HG02763 (cell line): ENCODE measurements around the gene ERN1.
"Not testable (repeated sequence)": the region's sequence is repeated elsewhere in the genome, so short reads cannot be mapped to it uniquely, and the experiment has no call there.

Experiments
- ATAC-seq: cut with Tn5 transposase; IDR thresholded peaks from one replicate; pipeline ENCODE4 v1.9.1; 2021; ENCODE audit warnings: mild to moderate bottlenecking, moderate library complexity; ENCODE audit not compliant: unreplicated experiment

The ERN1 gene

DNA sequence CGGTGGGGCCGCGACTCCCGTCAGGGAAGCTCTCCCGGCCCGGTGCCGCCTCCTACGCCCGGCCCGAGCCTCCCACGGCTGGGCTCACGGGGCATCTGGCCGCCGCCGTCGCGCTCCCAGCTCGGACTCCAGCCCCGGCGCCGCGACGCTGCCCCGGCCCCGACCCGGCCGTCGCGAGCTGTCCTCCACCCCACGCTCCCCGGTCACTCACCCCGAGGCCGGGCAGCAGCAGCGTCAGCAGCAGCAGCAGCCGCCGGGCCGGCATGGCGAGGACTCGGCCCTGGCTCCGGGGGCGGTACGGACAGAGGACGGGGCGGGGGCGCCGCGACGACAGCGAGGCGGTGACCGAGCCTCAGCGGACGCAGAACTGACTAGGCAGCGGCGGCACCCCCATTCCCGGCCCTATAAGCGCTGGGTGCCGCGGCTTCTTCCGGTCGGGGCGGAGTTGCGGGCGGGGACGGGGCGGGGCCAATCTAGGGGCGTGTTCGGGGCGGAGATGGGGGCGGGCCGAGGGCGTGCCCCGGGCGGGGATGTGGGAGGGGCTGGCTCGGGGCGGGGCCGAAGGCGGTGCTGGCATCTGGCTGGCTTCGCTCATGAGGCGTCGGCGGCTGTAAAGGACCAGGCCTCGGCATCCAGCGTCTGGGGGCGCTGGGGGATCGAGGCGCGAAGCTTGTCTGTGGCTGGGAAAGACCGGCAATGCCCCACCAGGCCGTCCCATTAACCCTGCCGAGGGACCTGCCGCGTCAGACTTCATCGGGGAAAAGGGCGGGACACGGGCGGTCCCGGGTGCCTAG, at the start of gene ERN1:
Gene ERN1, minus strand, starts transcription at position 380 of the 794 bp plus-strand sequence. Its CDS starts 115 bp downstream, at position 265.
- ATAC-seq: peak; percentile 84

DNA sequence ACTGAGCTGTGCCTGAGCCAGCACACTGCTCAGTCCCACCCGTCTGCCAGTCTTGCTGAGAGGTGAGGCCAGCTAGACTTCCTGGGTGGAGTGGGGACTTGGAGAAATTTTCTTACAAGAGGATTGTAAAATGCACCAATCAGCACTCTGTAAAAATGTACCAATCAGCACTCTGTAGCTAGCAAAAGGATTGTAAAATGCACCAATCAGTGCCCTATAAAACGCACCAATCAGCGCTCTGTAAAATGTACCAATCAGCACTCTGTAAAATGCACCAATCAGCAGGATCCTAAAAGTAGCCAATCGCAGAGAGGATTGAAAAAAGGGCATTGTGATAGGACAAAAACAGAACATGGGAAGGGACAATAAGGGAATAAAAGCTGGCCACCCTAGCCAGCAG, 49.1 kb upstream of the ERN1 start:
- not testable (repeated sequence) for ATAC-seq

DNA sequence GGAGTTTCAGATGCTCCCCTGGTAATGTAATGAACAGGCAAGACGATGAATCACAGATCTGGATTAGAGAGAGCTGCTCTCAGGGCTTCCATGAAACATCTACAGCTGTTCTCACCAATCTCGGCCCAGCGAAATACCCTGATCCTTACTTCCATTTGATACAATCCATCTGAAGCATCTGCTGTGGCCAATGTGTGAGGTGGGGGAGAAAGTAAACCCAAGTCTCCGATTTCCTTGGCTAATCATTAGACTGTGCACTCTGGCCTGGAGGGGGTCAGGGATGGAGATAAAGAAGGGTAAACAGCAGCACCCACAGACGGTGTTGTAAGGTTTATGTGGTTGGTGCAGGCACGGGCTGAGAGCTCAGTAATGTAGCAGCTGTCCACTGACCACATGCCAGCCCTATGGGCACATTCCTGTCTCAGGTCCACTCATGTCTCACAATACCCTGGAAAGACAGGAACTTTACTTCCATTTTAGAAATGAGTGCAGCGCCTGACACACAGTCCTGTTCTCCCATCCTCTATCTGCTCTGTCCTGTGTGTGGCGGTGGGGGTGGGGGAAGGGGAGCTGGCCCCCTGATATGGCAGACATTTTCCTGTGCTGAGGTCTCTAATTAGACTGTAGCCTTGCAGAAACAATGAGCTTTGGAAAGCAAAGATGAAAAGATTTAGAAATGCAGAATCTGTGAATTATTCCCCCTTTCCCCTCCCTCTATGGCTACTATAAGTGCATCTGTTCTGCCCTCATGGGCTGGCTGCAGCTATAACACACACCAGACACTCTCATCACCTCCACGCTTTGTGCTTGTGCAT, 48.3 kb upstream of the ERN1 start:
- no peak for ATAC-seq

DNA sequence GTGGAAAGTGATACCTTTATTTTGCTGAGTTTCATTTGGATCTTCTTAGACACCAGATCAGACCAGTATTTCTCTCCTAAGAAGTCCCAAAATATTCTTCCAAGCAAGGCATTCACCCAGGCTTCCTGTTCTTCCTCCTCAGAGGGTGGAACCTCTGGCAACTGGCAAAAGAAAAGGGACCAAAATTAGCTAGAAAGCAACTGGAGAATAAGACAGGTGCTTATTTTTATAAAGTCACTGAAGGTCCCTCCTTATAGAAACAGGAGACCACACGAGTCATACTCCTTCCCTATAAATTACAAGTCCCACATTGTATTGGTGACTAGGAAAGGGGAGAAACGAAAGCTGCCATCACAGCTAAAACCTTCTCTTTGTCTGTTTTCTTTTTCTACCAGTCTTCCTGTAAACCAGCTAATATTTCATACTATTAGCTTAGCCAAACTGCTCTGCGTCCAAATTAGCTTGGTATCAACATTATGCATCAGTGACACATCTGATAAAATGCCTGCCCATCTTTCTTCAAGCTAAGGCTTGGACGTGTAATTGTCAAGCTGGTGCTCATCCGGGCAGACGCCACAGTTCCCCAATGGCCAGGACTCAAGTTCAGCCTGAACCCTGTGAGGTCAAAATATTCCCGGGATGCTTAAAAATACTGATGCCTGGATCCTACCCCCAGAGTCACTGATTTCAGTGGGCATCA, 47.5 kb upstream of the ERN1 start:
- no peak for ATAC-seq

DNA sequence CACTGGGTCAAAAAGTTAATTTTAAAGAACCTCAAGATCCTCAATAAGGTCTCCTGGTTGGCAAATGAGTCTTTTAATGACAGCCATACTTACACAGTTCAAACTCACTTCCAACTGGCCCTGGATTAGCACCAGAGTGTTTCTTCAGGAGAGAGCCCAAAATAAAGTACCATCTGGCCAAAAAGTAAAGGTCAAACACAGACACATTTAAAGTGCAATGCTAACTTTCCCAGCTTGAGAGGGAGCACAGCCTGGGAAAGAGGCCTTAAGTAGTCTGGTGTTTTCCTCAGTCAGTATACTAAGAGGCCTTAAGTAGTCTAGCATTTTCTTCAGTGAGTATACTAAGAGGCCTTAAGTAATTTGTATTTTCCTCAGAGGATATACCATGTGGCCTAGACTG, 46.6 kb upstream of the ERN1 start:
- ATAC-seq: no peak

DNA sequence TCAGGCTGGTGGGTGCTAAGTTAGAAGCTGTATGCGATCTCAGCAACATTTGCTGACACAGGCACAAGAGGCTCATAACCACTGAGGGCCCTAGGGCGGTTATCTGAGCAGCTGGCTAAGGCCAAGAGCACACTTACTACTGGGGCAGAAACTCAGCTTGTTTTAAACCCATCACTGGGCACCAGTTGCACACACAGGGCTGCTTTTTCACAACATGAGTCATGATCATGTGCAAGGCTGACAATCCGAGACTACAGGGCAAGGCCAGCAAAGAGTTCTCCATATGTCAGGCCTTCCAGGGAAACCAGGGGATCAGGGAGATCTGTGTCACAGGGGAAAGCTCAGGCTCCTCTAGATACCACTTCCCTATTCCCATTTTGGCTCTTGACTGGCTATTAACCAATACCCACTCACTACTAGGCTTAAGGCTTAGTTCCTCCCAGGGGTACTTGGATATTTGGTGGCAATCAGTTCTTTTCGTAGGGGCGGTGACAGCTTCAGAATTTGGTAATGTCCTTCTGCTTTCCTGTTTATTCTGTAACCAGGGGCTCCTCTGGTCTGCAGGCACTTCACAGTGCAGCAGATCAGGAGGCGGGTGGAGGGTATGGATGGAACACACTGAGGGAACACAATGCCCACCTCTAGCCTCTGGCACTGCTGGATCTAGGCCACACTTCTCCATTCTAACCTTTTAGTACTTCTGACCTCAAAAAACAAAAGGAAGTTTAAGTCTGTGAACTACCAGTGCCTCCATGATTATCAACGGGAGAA, 44.9 kb upstream of the ERN1 start:
- ATAC-seq: no peak

DNA sequence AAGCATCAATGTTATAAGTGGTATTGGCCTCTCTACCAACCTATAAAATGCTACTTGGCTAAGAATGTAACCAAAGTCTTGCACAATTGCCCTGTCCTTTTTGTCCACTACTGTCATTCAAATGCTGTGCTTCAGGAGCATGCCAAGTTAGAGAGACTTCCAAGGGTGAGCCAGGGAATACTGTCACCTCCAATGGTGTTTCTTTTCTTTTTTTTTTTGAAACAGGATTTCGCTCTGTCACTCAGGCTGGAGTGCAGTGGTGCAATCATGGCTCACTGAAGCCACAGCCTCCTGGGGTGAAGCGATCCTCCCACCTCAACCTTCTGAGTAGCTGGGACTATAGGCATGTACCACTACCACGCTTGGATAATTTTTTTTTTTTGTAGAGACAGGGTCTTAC, 43.7 kb upstream of the ERN1 start:
- ATAC-seq: no peak

DNA sequence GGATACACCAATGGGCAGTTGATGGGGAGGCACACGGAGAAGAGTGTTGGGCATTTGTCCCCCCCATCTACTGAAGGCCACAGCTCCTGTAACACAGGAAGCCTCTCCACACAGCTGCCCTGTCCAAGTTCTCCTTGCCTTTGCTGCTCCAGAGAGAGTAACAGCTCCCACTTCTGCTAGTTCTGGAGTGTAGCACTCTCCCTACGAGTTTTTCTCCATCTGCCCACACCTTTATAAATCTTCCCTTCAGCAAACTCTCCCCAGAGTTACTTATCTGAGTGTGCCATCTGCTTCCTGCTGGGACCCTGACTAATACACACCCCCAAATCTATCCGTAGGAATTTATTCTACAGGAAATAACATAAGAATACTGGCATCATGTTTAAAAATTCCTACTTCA, 42.6 kb upstream of the ERN1 start:
- ATAC-seq: no peak

DNA sequence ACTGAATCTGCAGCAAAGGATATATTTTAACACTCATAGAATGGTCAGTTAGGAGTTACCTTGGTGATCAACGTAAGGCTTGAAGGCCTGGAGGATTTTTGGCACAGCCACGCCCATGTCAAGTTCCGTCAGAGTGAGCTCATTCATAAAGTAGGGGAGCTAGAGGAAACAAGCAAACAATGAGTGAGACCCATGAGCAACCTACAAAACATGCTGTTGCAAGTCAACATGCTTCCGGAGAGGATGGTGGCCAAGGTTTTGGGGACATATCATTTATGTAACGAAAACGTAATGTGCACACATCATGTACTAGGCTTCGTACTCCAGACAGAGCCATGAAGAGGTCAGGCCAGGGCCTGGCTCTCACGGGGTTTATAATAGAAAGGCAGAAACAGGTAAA, 41.1 kb upstream of the ERN1 start:
- ATAC-seq: no peak

DNA sequence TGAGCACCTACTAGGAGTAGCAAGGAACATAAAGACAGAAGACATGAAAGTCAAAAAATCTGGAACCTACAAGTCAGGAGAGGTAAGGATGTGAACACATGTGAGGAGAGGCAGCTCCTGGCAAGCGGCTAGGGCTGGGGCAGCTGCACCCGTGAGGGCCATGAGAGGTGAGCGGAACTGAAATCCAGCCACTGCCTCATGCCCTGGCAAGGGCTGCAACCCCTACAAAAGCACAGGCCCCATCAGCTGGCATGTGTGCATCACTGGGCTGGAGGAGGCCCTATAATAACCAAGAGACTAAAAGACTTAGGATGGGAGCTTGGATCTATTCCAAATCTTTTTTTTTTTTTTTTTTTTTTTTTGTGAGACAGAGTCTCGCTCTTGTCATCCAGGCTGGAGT, 40.3 kb upstream of the ERN1 start:
- ATAC-seq: no peak

DNA sequence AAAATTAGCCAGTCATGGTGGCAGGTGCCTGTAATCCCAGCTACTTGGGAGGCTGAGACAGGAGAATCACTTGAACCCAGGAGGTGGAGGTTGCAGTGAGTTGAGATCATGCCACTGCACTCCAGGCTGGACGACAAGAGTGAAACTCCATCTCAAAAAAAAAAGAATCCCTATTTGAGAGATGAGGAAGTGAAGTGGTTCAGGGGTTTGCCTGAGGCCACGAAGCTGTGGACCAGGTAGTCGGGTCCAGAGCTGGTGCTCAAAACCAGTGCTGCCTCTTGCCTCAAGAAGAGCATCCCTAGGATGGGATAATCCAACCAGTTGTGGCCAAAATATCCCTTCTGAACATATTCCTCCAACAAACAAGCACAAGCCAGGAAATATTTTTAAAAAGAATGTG, 37.7 kb upstream of the ERN1 start:
- ATAC-seq: not testable (repeated sequence)

DNA sequence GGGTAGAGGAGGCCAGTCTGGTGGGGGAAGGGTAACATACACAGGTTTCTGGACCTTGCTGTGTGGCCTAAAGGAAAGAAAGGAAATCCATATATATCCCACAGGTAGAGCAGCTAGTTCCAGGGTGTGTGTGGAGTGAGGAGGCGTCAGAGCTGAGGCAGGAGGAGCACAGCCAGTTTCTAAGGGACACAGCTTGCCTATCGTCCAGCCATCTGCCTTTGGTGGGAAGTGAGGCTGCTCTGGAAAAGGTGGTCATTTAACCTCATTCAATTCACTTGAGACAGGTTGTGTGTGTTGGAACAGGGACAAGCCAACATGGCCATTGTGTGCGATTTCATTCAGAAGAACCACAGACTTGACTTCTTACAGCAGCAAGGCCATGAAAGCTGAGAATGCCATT, 36.9 kb upstream of the ERN1 start:
- ATAC-seq: no peak

DNA sequence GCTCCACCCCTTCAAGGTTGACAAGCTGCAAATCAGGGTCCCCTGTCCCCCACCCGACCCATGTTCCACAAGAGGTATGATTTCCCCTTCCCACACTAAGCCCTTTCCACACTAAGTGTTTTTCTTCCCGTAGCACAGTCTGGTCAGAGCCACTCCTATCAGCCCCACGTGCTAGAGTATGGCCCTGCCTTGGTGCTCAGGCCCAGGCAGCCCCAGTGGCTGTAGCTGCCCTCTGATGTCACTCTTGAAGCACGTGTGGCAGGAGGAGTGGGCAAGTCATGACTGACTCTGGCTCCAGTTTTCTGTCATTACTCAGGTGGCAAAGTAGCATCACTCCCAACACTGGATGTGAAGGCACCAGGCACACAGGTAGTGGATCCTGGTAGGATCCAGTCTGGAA, 35.4 kb upstream of the ERN1 start:
- ATAC-seq: no peak

DNA sequence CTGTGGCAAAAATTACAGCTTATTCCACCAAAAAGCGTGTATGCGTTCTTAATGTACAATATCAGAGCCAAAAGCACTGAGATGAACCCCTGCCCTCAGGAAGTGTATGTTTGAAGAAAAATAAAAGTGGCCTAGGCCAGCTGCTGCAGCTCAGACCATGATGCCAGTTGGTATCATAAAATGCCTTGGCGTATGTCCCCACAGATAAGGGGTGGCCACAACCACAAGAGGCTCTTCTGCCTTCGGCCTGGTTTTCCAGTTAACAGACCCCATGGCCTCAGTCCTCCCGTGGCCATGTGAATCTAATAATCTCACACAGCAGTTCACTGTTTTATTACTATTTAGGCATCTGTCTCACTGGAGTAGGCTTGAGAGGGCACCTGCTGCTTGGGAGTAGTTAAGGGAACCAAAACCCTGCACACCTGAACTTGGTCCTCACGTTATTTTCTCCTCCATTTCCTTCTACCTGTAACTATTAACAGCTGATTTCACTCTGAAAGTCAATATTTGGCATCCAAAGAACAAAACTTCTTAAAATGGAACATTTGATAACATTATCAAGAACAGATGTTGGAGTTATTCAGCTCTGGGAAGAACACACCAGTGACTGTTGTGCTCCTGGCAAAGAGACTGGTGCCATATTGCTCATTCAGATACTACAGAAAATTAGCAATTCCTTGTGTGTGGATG, 34.8 kb upstream of the ERN1 start:
- no peak for ATAC-seq

DNA sequence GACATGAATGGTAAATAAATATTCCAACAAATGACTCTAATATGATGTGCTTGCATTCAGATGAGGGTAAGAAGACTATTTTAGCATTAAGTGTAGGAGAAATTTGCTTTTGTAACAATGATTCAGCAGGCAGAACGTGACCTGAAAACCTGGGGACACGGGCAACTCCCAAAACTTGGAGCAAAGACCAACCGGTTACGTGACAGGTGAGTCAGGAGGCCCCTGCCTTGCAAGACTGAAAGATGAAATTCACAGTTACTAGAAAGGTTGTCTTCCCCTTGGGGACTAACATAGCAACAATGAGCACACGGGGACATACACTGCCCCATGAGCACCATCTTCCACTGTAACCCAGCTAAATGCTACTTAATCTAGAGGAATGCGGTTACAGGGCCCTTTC, 33.5 kb upstream of the ERN1 start:
- ATAC-seq: no peak

DNA sequence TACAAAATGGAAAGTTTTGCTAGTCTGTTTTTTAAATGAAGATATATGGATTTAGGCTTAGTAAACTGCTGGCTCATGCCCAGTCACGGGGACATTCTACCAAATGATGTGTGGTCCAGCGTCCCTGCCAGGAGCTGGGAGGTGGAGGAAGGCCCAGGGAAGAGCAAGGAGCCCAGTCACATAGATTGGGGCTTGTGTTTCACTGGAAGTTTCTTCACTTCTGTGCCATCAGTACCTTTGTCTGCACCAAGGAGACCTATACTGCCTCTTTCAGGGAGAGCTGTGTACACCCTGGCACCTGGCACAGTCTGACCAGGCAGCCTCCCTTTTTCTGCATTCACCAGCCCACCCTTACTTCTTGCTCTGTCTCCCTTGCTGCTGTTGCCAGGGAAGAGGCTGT, 32.6 kb upstream of the ERN1 start:
- no peak for ATAC-seq

DNA sequence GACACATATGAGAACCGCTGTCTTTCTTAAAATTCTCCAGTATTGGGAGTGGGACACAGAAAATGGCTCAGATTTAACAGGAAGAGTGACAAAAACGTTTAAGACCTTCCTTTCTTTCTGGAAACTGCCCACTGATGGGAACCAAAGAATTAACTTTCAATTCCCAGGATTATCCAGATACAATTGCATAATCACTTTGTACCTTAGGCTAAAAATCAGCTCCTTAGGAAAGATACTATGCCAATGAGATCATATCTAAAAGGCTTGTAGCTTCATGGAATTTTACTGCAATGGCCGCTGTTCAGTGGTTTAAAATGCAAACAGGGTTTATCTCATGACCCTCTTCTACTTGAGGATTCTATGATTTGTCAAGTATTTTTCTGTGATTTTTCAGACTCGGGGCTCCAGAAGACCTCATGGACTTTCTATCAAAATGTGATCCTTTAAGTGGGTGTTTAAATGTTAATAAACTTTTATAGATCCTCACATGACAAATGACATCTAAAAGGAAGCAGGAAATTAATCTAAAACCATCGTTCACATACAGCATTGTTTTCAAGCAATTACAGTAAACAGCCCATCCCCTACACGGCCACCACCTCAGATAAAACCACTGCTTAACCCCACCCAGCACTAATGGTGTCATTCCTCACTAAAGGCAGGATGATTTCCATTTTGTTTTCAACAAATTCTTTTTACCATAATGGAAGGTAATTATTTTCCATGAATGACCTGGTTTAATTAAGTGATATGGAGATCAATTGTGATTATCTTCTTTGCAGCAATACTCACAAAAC, 31.6 kb upstream of the ERN1 start:
- no peak for ATAC-seq

DNA sequence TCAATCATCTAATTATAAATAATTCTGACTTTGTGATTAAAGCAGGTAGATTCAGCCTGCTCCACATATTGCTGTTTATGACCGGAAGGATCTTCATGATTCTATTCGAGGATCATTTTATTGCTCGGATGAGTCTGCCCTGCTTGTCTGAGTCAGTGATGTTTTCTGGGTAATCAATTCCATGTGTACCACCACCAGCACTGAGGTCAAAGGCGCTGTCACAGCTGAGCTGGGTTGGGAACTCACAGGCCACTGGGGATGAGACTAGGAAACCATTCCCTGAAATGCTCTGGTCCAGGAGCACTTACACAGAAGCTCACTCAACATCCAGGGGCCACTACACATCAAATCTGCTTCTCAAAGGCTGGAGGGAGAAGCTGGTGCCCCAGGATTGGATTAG, 30.4 kb upstream of the ERN1 start:
- ATAC-seq: no peak

DNA sequence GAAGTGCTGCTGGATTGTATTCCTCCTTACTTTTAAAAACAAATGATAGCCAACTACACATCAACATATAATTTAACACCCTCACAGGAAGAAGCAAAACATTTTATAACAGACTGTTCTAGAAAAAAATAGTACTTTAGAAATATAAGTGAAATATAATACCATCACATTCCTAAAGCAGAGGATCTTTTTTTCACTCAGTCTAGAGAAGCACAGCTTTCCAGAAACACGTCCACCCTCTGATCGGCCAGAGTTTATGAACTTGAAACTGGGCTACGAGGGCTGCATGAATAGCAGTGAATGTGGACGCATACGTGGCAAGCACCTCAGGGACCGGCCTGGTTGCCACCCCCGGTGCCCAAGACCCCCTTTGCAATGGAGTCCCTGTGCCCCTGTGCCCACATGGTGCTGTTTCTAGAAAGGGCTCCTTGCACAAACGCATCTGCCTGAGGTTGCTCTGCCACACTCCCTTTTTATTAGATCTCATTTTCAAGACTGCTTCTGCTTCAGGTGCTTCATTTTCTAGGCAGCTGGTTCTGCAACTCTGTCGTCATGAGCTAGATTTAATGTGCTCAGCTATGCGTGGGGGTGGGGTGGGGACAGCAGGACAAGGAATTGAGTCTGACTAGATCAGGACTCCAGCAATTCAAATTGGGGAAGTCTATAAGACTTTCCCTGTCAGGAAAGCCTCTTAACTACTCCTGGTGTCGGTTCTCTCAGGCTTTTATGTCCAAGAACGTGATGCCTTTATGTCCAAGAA, 29.1 kb upstream of the ERN1 start:
- ATAC-seq: no peak
